ENCODE results near the gene ACO1. TPM values are rescaled to one million over a fixed set of nuclear protein-coding genes. Genes with fewer than 3 reads are reported as not detected.

Gene ACO1
- total and polyA plus RNA-seq, 10 donors: 3.8 to 20.7 (median 17.8) TPM

DNA sequence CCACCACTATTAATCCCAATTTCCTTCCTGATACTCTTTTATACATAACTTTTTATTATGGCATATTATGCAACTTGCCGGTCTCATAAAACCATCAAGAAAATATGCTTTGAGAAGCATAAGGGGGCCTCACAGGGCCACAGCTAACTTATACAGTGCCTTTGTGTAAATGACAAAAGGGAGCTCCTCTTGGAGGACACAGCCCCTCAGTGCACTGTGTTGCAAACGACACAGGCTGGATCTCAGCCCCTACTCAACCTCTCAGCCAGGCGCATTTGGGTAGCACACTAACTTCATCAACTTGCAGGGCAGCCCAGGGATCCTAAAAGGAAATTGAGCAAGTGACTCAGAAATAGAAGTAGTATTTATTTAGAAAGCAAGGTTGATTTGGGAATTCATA is 106.2 kb downstream of the ACO1 start:
- no peak overlapping the region for H3K27ac ChIP-seq
- H3K36me3 ChIP-seq: peaks cover 0 to 97% (median 53%) of the 10 kb centered on the region in 6 donors
- WGBS, 5 donors: 68 to 88% (median 84%) methylated on average over 3 of the region's 3 CpGs
- TF ChIP-seq, protein P1, sequence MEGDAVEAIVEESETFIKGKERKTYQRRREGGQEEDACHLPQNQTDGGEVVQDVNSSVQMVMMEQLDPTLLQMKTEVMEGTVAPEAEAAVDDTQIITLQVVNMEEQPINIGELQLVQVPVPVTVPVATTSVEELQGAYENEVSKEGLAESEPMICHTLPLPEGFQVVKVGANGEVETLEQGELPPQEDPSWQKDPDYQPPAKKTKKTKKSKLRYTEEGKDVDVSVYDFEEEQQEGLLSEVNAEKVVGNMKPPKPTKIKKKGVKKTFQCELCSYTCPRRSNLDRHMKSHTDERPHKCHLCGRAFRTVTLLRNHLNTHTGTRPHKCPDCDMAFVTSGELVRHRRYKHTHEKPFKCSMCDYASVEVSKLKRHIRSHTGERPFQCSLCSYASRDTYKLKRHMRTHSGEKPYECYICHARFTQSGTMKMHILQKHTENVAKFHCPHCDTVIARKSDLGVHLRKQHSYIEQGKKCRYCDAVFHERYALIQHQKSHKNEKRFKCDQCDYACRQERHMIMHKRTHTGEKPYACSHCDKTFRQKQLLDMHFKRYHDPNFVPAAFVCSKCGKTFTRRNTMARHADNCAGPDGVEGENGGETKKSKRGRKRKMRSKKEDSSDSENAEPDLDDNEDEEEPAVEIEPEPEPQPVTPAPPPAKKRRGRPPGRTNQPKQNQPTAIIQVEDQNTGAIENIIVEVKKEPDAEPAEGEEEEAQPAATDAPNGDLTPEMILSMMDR (IDR thresholded peaks at IDR 0.05 in 8 of 11, conservative IDR thresholded peaks at IDR 0.05 in 3 of 11): no peak
- TF ChIP-seq POLR2AphosphoS5 (IDR thresholded peaks at IDR 0.05) (no peak), POLR2A (IDR thresholded peaks at IDR 0.05) (no peak)
- H3K9me3 ChIP-seq: no peaks in the 10 kb centered on the region
- no peaks in the 10 kb centered on the region for H3K27me3 ChIP-seq (replicated peaks in 1 of 7)
- intact Hi-C loops (cut with DNase I; ENCODE audit: low total_unique reads): no loop called here
- H3K4me1 ChIP-seq: no peaks in the 10 kb centered on the region
- no peak overlapping the region for H3K4me3 ChIP-seq
- DNase-seq: no peak

- Histone ChIP-seq H3K27ac (no peak overlapping the region), H3K36me3 (peaks cover 0 to 86% (median 41%) of the 10 kb centered on the region in 6 donors), H3K27me3 (replicated peaks in 1 of 7) (no peaks in the 10 kb centered on the region), H3K9me3 (no peaks in the 10 kb centered on the region), H3K4me3 (no peak overlapping the region), H3K4me1 (no peaks in the 10 kb centered on the region)
- TF ChIP-seq, protein P1 (IDR thresholded peaks at IDR 0.05 in 8 of 11, conservative IDR thresholded peaks at IDR 0.05 in 3 of 11): no peak
- TF ChIP-seq POLR2AphosphoS5 (IDR thresholded peaks at IDR 0.05) (no peak), POLR2A (IDR thresholded peaks at IDR 0.05) (no peak)
- no peak for DNase-seq
- intact Hi-C loops (cut with DNase I; ENCODE audit: low total_unique reads): no loop called here
These were observed 113.5 kb downstream of the ACO1 start for GRCh38 chr9:32497921-32498320.

GRCh38 chr9:32500768-32501167 is 116.3 kb downstream of the ACO1 start:
- 73 to 90% (median 86%) methylated on average over 2 of the region's 2 CpGs for WGBS, 5 donors
- Histone ChIP-seq H3K9me3 (no peaks in the 10 kb centered on the region), H3K4me1 (no peaks in the 10 kb centered on the region), H3K27me3 (replicated peaks in 1 of 7) (no peaks in the 10 kb centered on the region), H3K36me3 (peaks cover 0 to 75% (median 38%) of the 10 kb centered on the region in 6 donors), H3K4me3 (no peak overlapping the region), H3K27ac (no peak overlapping the region)
- TF ChIP-seq POLR2A (IDR thresholded peaks at IDR 0.05) (no peak), POLR2AphosphoS5 (IDR thresholded peaks at IDR 0.05) (no peak)
- TF ChIP-seq, protein P1 (IDR thresholded peaks at IDR 0.05 in 8 of 11, conservative IDR thresholded peaks at IDR 0.05 in 3 of 11): no peak
- intact Hi-C loops (cut with DNase I; ENCODE audit: low total_unique reads): loop anchor here (10.0 kb wide), 1 partner anchor 56 kb away; no protein-coding TSS in a partner anchor
- DNase-seq: no peak

GRCh38 chr9:32501868-32502267 is 117.4 kb downstream of the ACO1 start:
- WGBS, 5 donors: 88 to 100% (median 91%) methylated on average over 1 of the region's 1 CpG
- intact Hi-C loops (cut with DNase I; ENCODE audit: low total_unique reads): loop anchor here (10.0 kb wide), 1 partner anchor 57 kb away; no protein-coding TSS in a partner anchor
- TF ChIP-seq, protein P1 (IDR thresholded peaks at IDR 0.05 in 8 of 11, conservative IDR thresholded peaks at IDR 0.05 in 3 of 11): no peak
- TF ChIP-seq POLR2A (IDR thresholded peaks at IDR 0.05): no peak
- no peak for TF ChIP-seq POLR2AphosphoS5 (IDR thresholded peaks at IDR 0.05)

More at GRCh38 chr9:32501868-32502267, 117.4 kb downstream of the ACO1 start:
- DNase-seq: no peak
- no peaks in the 10 kb centered on the region for H3K27me3 ChIP-seq (replicated peaks in 1 of 7)
- no peak overlapping the region for H3K27ac ChIP-seq
- H3K4me1 ChIP-seq: peaks cover 0 to 7% (median 0%) of the 10 kb centered on the region in 6 donors
- H3K9me3 ChIP-seq: no peaks in the 10 kb centered on the region
- peaks cover 0 to 64% (median 32%) of the 10 kb centered on the region in 6 donors for H3K36me3 ChIP-seq
- no peak overlapping the region for H3K4me3 ChIP-seq

Data from spleen (tissue), 11 donors.